ENCODE measurements around the gene MMD2. TPM values are rescaled to one million over a fixed set of nuclear protein-coding genes. Genes with fewer than 3 reads are reported as not detected.

Gene MMD2
- polyA plus RNA-seq, 1 donor from 2014 or later, result 0.40 TPM

DNA sequence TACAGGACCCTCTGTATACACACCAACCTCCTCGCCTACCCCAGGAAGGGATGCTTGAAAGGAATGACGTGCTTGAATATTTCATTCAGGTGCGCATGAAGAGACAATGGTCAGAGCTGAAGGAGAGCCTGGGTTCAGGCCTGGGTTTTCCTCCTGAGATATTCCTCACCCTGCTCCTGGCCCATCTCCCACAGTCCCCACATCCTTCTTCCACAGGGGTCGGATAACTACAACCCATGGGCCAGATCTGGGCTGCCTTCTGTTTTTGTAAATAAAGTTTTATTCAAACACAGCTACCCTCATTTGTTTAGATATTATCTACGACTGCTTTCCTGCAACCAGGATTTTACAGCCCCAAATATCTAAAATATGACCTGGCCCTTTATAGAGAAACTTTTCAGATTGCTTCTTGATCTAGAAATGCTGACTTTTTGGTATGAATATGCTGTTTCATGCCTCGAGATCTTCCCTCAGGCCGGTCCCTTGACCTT is 73.6 kb downstream of the MMD2 start:
- no peaks in the 10 kb centered on the region for H4K20me1 ChIP-seq (ENCODE audit: insufficient read depth)
- H3K36me3 ChIP-seq (ENCODE audit: insufficient read depth, low read length), result no peaks in the 10 kb centered on the region
- peaks cover 6% of the 10 kb centered on the region for H3K79me2 ChIP-seq (replicated peaks; ENCODE audit: insufficient read depth, low read length)
- H2AFZ ChIP-seq (ENCODE audit: low read depth, low read length), result no peak overlapping the region
- no peak overlapping the region for H3K4me2 ChIP-seq (ENCODE audit: low read length)
- H3K27ac ChIP-seq (ENCODE audit: low read length), result no peak overlapping the region
- H3K9ac ChIP-seq (ENCODE audit: low read length), result no peak overlapping the region
- no peak overlapping the region for H3K4me3 ChIP-seq (ENCODE audit: low read length)
- no peaks in the 10 kb centered on the region for H3K27me3 ChIP-seq (ENCODE audit: insufficient read depth, low read depth, low read length)
- TF ChIP-seq TAF1 (IDR thresholded peaks at IDR 0.05; ENCODE audit: low read depth), result no peak
- TF ChIP-seq, protein P1, sequence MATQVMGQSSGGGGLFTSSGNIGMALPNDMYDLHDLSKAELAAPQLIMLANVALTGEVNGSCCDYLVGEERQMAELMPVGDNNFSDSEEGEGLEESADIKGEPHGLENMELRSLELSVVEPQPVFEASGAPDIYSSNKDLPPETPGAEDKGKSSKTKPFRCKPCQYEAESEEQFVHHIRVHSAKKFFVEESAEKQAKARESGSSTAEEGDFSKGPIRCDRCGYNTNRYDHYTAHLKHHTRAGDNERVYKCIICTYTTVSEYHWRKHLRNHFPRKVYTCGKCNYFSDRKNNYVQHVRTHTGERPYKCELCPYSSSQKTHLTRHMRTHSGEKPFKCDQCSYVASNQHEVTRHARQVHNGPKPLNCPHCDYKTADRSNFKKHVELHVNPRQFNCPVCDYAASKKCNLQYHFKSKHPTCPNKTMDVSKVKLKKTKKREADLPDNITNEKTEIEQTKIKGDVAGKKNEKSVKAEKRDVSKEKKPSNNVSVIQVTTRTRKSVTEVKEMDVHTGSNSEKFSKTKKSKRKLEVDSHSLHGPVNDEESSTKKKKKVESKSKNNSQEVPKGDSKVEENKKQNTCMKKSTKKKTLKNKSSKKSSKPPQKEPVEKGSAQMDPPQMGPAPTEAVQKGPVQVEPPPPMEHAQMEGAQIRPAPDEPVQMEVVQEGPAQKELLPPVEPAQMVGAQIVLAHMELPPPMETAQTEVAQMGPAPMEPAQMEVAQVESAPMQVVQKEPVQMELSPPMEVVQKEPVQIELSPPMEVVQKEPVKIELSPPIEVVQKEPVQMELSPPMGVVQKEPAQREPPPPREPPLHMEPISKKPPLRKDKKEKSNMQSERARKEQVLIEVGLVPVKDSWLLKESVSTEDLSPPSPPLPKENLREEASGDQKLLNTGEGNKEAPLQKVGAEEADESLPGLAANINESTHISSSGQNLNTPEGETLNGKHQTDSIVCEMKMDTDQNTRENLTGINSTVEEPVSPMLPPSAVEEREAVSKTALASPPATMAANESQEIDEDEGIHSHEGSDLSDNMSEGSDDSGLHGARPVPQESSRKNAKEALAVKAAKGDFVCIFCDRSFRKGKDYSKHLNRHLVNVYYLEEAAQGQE (IDR thresholded peaks at IDR 0.05; ENCODE audit: borderline replicate concordance), result no peak
- no peak for TF ChIP-seq EZH2 (IDR thresholded peaks at IDR 0.05; ENCODE audit: borderline replicate concordance, insufficient read depth, low read length, poor library complexity, severe bottlenecking)
- no peak for TF ChIP-seq EP300 (conservative IDR thresholded peaks at IDR 0.05; ENCODE audit: poor library complexity, severe bottlenecking)
- TF ChIP-seq, protein P2, sequence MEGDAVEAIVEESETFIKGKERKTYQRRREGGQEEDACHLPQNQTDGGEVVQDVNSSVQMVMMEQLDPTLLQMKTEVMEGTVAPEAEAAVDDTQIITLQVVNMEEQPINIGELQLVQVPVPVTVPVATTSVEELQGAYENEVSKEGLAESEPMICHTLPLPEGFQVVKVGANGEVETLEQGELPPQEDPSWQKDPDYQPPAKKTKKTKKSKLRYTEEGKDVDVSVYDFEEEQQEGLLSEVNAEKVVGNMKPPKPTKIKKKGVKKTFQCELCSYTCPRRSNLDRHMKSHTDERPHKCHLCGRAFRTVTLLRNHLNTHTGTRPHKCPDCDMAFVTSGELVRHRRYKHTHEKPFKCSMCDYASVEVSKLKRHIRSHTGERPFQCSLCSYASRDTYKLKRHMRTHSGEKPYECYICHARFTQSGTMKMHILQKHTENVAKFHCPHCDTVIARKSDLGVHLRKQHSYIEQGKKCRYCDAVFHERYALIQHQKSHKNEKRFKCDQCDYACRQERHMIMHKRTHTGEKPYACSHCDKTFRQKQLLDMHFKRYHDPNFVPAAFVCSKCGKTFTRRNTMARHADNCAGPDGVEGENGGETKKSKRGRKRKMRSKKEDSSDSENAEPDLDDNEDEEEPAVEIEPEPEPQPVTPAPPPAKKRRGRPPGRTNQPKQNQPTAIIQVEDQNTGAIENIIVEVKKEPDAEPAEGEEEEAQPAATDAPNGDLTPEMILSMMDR (IDR thresholded peaks at IDR 0.05; ENCODE audit: poor library complexity, severe bottlenecking), result no peak
- no peak for TF ChIP-seq POLR2AphosphoS5 (IDR thresholded peaks at IDR 0.05)
- TF ChIP-seq RAD21 (conservative IDR thresholded peaks at IDR 0.05), result no peak
- TF ChIP-seq SMC3 (conservative IDR thresholded peaks at IDR 0.05; ENCODE audit: poor library complexity), result no peak
- no peak for TF ChIP-seq MXI1 (conservative IDR thresholded peaks at IDR 0.05; ENCODE audit: poor library complexity, severe bottlenecking)
- H3K9me3 ChIP-seq (ENCODE audit: low read length), result no peaks in the 10 kb centered on the region
- no peaks in the 10 kb centered on the region for H3K9me2 ChIP-seq (ENCODE audit: insufficient read depth, low read length)
- H3F3A ChIP-seq (ENCODE audit: insufficient read depth, low read length, poor library complexity, severe bottlenecking), result no peaks in the 10 kb centered on the region

DNA sequence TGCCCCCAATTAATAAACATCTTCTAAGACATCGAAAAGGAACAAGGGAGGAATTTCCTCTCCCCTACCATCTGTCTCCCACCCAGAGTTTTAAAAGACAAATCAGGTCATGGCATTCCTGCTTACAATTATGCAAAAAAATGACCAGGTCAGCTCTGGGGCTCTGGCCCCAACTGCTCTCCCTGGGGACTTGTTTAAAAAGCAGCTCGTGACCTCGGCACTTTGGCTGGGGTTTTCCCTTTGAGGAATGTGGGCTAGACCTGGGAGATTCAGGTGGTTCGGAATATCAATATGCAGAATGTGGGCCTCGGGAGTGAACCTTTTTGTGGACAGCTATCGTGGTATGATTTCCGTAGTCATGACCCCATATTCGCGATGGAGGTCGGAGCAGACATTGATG is 74.8 kb downstream of the MMD2 start:
- Histone ChIP-seq H3K27me3 (ENCODE audit: insufficient read depth, low read depth, low read length) (no peaks in the 10 kb centered on the region), H3K9me2 (ENCODE audit: insufficient read depth, low read length) (no peaks in the 10 kb centered on the region), H3K27ac (ENCODE audit: low read length) (no peak overlapping the region), H3K4me3 (ENCODE audit: low read length) (peak overlapping the region; percentile 86), H4K20me1 (ENCODE audit: insufficient read depth) (no peaks in the 10 kb centered on the region), H3K4me2 (ENCODE audit: low read length) (no peak overlapping the region), H2AFZ (ENCODE audit: low read depth, low read length) (no peak overlapping the region), H3K36me3 (ENCODE audit: insufficient read depth, low read length) (no peaks in the 10 kb centered on the region), H3K9ac (ENCODE audit: low read length) (no peak overlapping the region), H3K79me2 (replicated peaks; ENCODE audit: insufficient read depth, low read length) (peaks cover 6% of the 10 kb centered on the region), H3F3A (ENCODE audit: insufficient read depth, low read length, poor library complexity, severe bottlenecking) (no peaks in the 10 kb centered on the region), H3K9me3 (ENCODE audit: low read length) (no peaks in the 10 kb centered on the region)
- TF ChIP-seq, protein P1 (IDR thresholded peaks at IDR 0.05; ENCODE audit: borderline replicate concordance), result no peak
- TF ChIP-seq MXI1 (conservative IDR thresholded peaks at IDR 0.05; ENCODE audit: poor library complexity, severe bottlenecking) (no peak), RAD21 (conservative IDR thresholded peaks at IDR 0.05) (no peak), EP300 (conservative IDR thresholded peaks at IDR 0.05; ENCODE audit: poor library complexity, severe bottlenecking) (no peak), EZH2 (IDR thresholded peaks at IDR 0.05; ENCODE audit: borderline replicate concordance, insufficient read depth, low read length, poor library complexity, severe bottlenecking) (no peak), TAF1 (IDR thresholded peaks at IDR 0.05; ENCODE audit: low read depth) (no peak), POLR2AphosphoS5 (IDR thresholded peaks at IDR 0.05) (no peak), SMC3 (conservative IDR thresholded peaks at IDR 0.05; ENCODE audit: poor library complexity) (no peak)
- TF ChIP-seq, protein P2 (IDR thresholded peaks at IDR 0.05; ENCODE audit: poor library complexity, severe bottlenecking), result no peak

Measured in neural cell (in vitro differentiated cells).